HepG2 (cell line): Measurements from ENCODE around the gene PPP1CA. TPM values are rescaled to one million over a fixed set of nuclear protein-coding genes. Genes with fewer than 3 reads are reported as not detected.

Experiments
- DMAP1 ChIP-seq: IDR thresholded peaks from 2 replicates; pipeline ENCODE4 v1.6.1; 2016
- HNF4G ChIP-seq, 2 experiments: sonication (generic) in 1 of 2; formaldehyde crosslinking in 1 of 2; IDR thresholded peaks; 2 replicates each; pipeline versions ENCODE4 v1.4.0 to v1.6.1; 2011 to 2020; ENCODE audit warnings: borderline replicate concordance in 2 of 2, low read depth in 2 of 2, mild to moderate bottlenecking in 2 of 2, low read length in 1 of 2, missing genetic modification reagents in 1 of 2, moderate library complexity in 1 of 2
- MAF1 ChIP-seq: sonication (generic); formaldehyde crosslinking; IDR thresholded peaks from 2 replicates; pipeline ENCODE4 v1.5.0; 2020; ENCODE audit warnings: missing genetic modification reagents, borderline replicate concordance
- MBD4 ChIP-seq: IDR thresholded peaks from 2 replicates; pipeline ENCODE4 v1.6.1; 2012; ENCODE audit warnings: low read length, inconsistent platforms, borderline replicate concordance
- MZF1 ChIP-seq: sonication (generic); formaldehyde crosslinking; IDR thresholded peaks from 2 replicates; pipeline ENCODE4 v1.8.1; 2023; ENCODE audit warnings: mild to moderate bottlenecking, missing genetic modification reagents, borderline replicate concordance
- NR2F2 ChIP-seq: IDR thresholded peaks from 2 replicates; pipeline ENCODE4 v1.6.1; 2012; ENCODE audit warnings: low read depth, inconsistent platforms, borderline replicate concordance
- SMAD9 ChIP-seq: sonication (generic); formaldehyde crosslinking; IDR thresholded peaks from 2 replicates; pipeline ENCODE4 v1.5.1; 2020; ENCODE audit warnings: mild to moderate bottlenecking, missing genetic modification reagents
- TCF7 ChIP-seq: sonication (generic); IDR thresholded peaks from 2 replicates; pipeline ENCODE4 v1.6.1; 2016; ENCODE audit warnings: antibody characterized with exemption, low read depth
- YEATS4 ChIP-seq: sonication (generic); formaldehyde crosslinking; IDR thresholded peaks from 2 replicates; pipeline ENCODE4 v1.4.0; 2020; ENCODE audit warnings: missing genetic modification reagents, borderline replicate concordance
- ZNF225 ChIP-seq: sonication (generic); formaldehyde crosslinking; IDR thresholded peaks from 2 replicates; pipeline ENCODE4 v1.4.0; 2020; ENCODE audit warnings: mild to moderate bottlenecking, missing genetic modification reagents
- ZNF230 ChIP-seq: sonication (generic); formaldehyde crosslinking; IDR thresholded peaks from 2 replicates; pipeline ENCODE4 v1.4.0; 2020; ENCODE audit warnings: mild to moderate bottlenecking, missing genetic modification reagents
- ZNF24 ChIP-seq: fragments of 450-650 bp; IDR thresholded peaks from 2 replicates; pipeline ENCODE4 v1.6.1; 2017; ENCODE audit warnings: antibody characterized with exemption, mild to moderate bottlenecking
- ZNF253 ChIP-seq: sonication (generic); formaldehyde crosslinking; IDR thresholded peaks from 2 replicates; pipeline ENCODE4 v1.8.0; 2022; ENCODE audit warnings: mild to moderate bottlenecking, missing genetic modification reagents, borderline replicate concordance
- ZNF788 ChIP-seq: sonication (generic); formaldehyde crosslinking; IDR thresholded peaks from 2 replicates; pipeline ENCODE4 v1.5.0; 2020; ENCODE audit warnings: mild to moderate bottlenecking, missing genetic modification reagents, borderline replicate concordance
- polyA plus RNA-seq, 8 experiments: library from polyadenylated mRNA; depleted of rRNA in 3 of 8; stranded (reverse) in 7 of 8; unstranded in 1 of 8; fragments of >200 nt; fragmentation: Illumina TruSeq in 4 of 8; extraction: Trizol in 4 of 8; gene quantifications; 2 replicates each; pipeline versions ENCODE4 v1.2.1 to v1.2.3, GENCODE V29; 2011 to 2016; ENCODE audit warnings: low read depth in 4 of 8, missing spikeins in 1 of 8, mixed read lengths in 1 of 8; ENCODE audit not compliant: insufficient read depth in 1 of 8
- total RNA-seq, 5 experiments: library from RNA; depleted of rRNA; stranded (reverse); fragments of >200 nt; fragmentation: Illumina TruSeq; extraction: Trizol; gene quantifications; 2 replicates each; pipeline ENCODE4 v1.2.3, GENCODE V29; 2016; ENCODE audit warnings: low read depth in 1 of 5
- TF ChIP-seq, protein P1 (sequence below): sonication (generic); formaldehyde crosslinking; IDR thresholded peaks from 2 replicates; pipeline ENCODE4 v1.9.0; 2022; ENCODE audit warnings: missing genetic modification reagents, mild to moderate bottlenecking, borderline replicate concordance
- TF ChIP-seq, protein P2 (sequence below), 2 experiments: sonication (generic) in 1 of 2; formaldehyde crosslinking in 1 of 2; IDR thresholded peaks; 2 replicates each; pipeline versions ENCODE4 v1.5.1 to v1.6.1; 2011 to 2020; ENCODE audit warnings: borderline replicate concordance in 1 of 2, low read depth in 1 of 2, low read length in 1 of 2, mild to moderate bottlenecking in 1 of 2, missing genetic modification reagents in 1 of 2, moderate library complexity in 1 of 2
- TF ChIP-seq, protein P3 (sequence below): sonication (generic); formaldehyde crosslinking; IDR thresholded peaks from 2 replicates; pipeline ENCODE4 v1.5.0; 2020; ENCODE audit warnings: missing genetic modification reagents
- TF ChIP-seq, protein P4 (sequence below): sonication (generic); formaldehyde crosslinking; IDR thresholded peaks from 2 replicates; pipeline ENCODE4 v1.4.0; 2020; ENCODE audit warnings: mild to moderate bottlenecking, missing genetic modification reagents
- TF ChIP-seq, protein P5 (sequence below): sonication (generic); formaldehyde crosslinking; IDR thresholded peaks from 2 replicates; pipeline ENCODE4 v1.4.0; 2020; ENCODE audit warnings: missing genetic modification reagents
- TF ChIP-seq, protein P6 (sequence below): sonication (generic); formaldehyde crosslinking; IDR thresholded peaks from 2 replicates; pipeline ENCODE4 v1.5.1; 2020; ENCODE audit warnings: missing genetic modification reagents, mild to moderate bottlenecking, borderline replicate concordance

Gene PPP1CA
- total and polyA plus RNA-seq, 2 of the 13 experiments (the other 11 are each of a cell fraction or from before 2014, with no cell fraction given), result 149 to 170 TPM

DNA sequence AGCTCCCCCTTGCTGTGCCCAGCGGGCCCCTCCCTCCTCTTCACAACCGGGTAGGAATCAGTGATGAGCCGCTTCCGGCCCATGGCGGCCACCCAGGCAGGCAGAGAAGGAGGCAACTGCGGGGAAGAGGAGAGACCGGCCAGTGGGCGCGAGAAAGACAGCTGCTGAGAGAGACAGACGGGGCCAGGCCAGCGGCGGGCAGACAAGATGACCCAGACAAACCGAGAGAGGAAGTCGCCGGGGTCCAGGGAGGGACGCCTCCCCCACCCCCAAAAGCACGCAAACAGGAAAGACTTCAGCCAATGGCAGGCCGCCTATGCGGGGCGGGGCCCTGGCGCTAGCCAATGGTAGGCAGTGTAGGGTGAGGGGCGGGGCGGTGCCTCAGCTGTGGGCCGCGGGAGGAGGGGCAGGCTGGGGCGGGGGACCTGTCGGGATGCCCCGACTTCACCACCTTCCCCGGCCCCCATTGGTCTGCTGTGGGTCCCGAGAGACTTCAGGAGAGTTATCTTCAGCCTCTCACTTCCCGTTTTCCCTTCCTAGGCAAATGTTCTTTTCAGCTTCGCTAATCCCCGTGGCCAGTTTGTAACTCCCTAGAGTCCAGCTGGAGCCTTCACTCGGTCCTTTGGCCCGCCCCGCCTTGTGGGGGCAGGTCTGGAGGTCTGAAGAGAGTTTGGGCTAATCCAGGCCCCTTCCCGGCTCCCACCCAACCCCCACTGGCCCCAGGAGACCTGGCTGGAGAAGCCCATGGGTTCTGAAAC is 48.2 kb downstream of the PPP1CA start, which contains the start of gene POLD4 (continued):
- TF ChIP-seq, protein P1, sequence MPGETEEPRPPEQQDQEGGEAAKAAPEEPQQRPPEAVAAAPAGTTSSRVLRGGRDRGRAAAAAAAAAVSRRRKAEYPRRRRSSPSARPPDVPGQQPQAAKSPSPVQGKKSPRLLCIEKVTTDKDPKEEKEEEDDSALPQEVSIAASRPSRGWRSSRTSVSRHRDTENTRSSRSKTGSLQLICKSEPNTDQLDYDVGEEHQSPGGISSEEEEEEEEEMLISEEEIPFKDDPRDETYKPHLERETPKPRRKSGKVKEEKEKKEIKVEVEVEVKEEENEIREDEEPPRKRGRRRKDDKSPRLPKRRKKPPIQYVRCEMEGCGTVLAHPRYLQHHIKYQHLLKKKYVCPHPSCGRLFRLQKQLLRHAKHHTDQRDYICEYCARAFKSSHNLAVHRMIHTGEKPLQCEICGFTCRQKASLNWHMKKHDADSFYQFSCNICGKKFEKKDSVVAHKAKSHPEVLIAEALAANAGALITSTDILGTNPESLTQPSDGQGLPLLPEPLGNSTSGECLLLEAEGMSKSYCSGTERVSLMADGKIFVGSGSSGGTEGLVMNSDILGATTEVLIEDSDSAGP (CRISPR knock-in tag), result peak; percentile 74; the same call in 1 of the 2 replicates
- no peak; the same call in 1 of the 2 replicates for TF ChIP-seq DMAP1 (CRISPR knock-in tag)
- TF ChIP-seq, protein P2, sequence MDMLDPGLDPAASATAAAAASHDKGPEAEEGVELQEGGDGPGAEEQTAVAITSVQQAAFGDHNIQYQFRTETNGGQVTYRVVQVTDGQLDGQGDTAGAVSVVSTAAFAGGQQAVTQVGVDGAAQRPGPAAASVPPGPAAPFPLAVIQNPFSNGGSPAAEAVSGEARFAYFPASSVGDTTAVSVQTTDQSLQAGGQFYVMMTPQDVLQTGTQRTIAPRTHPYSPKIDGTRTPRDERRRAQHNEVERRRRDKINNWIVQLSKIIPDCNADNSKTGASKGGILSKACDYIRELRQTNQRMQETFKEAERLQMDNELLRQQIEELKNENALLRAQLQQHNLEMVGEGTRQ (IDR thresholded peaks at IDR 0.05; ENCODE audit: low read depth, low read length), result no peak
- TF ChIP-seq, protein P2 (CRISPR knock-in tag; IDR thresholded peaks at IDR 0.05; ENCODE audit: borderline replicate concordance), result no peak
- no peak for TF ChIP-seq MAF1 (CRISPR knock-in tag)
- TF ChIP-seq YEATS4 (CRISPR knock-in tag), result peak; percentile 51; the same call in 1 of the 2 replicates
- no peak for TF ChIP-seq ZNF24
- TF ChIP-seq MZF1 (CRISPR knock-in tag), result no peak
- TF ChIP-seq ZNF253, result 0 out of 2 replicates have a peak, but pooled peaks have one; percentile 57
- TF ChIP-seq ZNF788 (CRISPR knock-in tag), result peak; percentile 24; the same call in 1 of the 2 replicates
- TF ChIP-seq HNF4G (IDR thresholded peaks at IDR 0.05; ENCODE audit: borderline replicate concordance, low read depth, low read length), result no peak
- no peak for TF ChIP-seq HNF4G (CRISPR knock-in tag; IDR thresholded peaks at IDR 0.05; ENCODE audit: borderline replicate concordance, low read depth)
- TF ChIP-seq NR2F2, result no peak; the same call in 1 of the 2 replicates
- TF ChIP-seq SMAD9 (CRISPR knock-in tag), result no peak
- TF ChIP-seq TCF7, result no peak
- TF ChIP-seq, protein P3, sequence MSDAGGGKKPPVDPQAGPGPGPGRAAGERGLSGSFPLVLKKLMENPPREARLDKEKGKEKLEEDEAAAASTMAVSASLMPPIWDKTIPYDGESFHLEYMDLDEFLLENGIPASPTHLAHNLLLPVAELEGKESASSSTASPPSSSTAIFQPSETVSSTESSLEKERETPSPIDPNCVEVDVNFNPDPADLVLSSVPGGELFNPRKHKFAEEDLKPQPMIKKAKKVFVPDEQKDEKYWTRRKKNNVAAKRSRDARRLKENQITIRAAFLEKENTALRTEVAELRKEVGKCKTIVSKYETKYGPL, result no peak
- no peak for TF ChIP-seq MBD4
- TF ChIP-seq, protein P4, sequence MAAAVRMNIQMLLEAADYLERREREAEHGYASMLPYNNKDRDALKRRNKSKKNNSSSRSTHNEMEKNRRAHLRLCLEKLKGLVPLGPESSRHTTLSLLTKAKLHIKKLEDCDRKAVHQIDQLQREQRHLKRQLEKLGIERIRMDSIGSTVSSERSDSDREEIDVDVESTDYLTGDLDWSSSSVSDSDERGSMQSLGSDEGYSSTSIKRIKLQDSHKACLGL (CRISPR knock-in tag), result peak; percentile 71
- no peak for TF ChIP-seq ZNF225 (CRISPR knock-in tag)
- TF ChIP-seq, protein P5, sequence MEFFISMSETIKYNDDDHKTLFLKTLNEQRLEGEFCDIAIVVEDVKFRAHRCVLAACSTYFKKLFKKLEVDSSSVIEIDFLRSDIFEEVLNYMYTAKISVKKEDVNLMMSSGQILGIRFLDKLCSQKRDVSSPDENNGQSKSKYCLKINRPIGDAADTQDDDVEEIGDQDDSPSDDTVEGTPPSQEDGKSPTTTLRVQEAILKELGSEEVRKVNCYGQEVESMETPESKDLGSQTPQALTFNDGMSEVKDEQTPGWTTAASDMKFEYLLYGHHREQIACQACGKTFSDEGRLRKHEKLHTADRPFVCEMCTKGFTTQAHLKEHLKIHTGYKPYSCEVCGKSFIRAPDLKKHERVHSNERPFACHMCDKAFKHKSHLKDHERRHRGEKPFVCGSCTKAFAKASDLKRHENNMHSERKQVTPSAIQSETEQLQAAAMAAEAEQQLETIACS (CRISPR knock-in tag), result no peak
- TF ChIP-seq, protein P6, sequence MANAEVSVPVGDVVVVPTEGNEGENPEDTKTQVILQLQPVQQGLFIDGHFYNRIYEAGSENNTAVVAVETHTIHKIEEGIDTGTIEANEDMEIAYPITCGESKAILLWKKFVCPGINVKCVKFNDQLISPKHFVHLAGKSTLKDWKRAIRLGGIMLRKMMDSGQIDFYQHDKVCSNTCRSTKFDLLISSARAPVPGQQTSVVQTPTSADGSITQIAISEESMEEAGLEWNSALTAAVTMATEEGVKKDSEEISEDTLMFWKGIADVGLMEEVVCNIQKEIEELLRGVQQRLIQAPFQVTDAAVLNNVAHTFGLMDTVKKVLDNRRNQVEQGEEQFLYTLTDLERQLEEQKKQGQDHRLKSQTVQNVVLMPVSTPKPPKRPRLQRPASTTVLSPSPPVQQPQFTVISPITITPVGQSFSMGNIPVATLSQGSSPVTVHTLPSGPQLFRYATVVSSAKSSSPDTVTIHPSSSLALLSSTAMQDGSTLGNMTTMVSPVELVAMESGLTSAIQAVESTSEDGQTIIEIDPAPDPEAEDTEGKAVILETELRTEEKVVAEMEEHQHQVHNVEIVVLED (CRISPR knock-in tag), result peak; percentile 73; the same call in 1 of the 2 replicates
- no peak for TF ChIP-seq ZNF230
